ENCODE measurements around the gene TARBP2.
A peak's percentile ranks its signal among the peaks of the same experiment; 100 is the strongest.
"Not testable (repeated sequence)": the region's sequence is repeated elsewhere in the genome, so short reads cannot be mapped to it uniquely, and the experiment has no call there.

TARBP2 gene

DNA sequence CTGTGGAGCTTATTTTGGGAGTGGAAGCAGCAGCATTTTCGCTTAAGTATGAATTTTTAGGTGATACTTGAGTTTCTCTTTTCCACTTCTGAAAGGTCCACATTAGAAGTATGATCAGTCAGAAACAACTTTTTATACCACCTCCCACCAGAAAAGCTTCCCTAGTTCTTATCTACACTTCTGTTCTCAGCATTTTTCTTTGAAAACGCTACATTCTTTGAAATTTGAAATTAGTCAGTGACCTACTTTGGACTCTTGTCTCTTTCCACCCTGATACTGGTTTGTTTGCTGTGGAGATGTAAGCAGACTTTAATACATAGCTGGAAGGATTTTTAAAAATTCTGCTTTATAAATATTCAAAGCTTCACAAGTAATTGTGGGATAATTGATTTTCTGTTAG, 27.0 kb upstream of the TARBP2 start:
- no peak for DNase-seq (ENCODE audit: low read depth)
- TF ChIP-seq, protein P1, sequence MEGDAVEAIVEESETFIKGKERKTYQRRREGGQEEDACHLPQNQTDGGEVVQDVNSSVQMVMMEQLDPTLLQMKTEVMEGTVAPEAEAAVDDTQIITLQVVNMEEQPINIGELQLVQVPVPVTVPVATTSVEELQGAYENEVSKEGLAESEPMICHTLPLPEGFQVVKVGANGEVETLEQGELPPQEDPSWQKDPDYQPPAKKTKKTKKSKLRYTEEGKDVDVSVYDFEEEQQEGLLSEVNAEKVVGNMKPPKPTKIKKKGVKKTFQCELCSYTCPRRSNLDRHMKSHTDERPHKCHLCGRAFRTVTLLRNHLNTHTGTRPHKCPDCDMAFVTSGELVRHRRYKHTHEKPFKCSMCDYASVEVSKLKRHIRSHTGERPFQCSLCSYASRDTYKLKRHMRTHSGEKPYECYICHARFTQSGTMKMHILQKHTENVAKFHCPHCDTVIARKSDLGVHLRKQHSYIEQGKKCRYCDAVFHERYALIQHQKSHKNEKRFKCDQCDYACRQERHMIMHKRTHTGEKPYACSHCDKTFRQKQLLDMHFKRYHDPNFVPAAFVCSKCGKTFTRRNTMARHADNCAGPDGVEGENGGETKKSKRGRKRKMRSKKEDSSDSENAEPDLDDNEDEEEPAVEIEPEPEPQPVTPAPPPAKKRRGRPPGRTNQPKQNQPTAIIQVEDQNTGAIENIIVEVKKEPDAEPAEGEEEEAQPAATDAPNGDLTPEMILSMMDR (IDR thresholded peaks at IDR 0.05; ENCODE audit: control insufficient read depth, extremely low read depth, insufficient read depth) = no peak
- no peak overlapping the region for H3K4me3 ChIP-seq (ENCODE audit: low read depth, low read length)

DNA sequence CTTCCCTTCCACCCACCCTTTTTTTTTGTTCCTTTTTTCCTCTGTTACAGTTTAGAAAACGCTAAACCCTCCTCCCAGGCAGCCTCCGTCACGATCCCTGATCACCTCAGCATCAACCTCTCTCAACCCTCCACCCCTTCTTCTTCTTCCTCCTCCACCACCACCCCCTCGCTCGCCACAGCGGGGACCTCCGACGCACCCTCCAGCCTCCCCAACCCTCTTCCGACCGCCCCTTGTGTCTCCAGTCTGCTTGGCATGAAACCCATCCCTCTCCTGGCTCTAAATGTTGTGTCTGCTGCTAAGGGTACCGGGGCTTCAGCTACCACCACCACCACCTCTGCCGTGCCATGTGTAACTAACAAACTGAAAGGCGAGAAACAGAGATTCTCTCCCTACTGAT, 26.3 kb upstream of the TARBP2 start:
- TF ChIP-seq, protein P1 (IDR thresholded peaks at IDR 0.05; ENCODE audit: control insufficient read depth, extremely low read depth, insufficient read depth) = no peak

DNA sequence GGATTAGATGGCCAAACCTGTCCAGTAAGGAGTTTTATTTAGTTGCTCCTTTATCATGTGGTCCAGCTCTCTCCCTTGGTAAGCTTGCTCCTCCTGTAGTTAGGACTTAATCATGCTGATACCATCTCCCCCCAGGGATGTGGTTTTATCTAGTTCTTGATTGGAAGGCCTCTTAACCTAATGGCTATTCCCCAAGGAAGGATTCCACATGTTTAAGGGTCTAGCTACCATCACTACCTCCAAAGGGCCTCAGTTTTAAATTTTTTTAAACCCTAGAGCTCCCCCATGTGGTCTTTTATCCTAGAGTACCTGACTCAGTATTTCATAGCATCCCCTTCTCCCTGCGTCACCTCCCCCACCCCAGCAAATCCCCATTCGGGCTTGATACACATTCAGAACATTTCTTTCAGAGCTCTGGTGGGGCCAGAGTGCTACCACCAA, 24.3 kb upstream of the TARBP2 start:
- DNase-seq (ENCODE audit: low read depth) = no peak
- TF ChIP-seq, protein P1 (IDR thresholded peaks at IDR 0.05; ENCODE audit: control insufficient read depth, extremely low read depth, insufficient read depth) = 0 out of 2 replicates have a peak, but pooled peaks have one; percentile 16
- H3K4me3 ChIP-seq (ENCODE audit: low read depth, low read length) = no peak overlapping the region

More for the DNA sequence above, 26.3 kb upstream of the TARBP2 start:
- no peak for DNase-seq (ENCODE audit: low read depth)
- no peak overlapping the region for H3K4me3 ChIP-seq (ENCODE audit: low read depth, low read length)

DNA sequence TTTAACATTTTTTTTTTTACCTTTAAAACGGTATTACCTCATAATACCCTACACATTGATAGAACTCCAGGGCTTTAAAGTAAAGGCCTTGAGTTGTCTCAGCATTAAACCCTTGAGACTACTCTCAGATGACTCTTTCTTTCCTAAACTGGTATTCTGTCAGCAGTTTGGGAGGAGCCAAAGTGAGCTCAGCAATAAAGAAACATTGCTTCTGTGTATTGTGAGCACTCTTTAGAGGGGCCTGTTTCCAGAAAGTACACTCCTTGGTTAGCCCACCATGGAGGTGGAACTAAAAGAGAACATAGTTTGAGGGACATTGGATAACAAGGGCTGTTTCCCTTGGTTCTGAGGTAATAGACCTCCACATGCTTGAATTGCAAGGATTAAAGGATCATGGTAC, 22.2 kb upstream of the TARBP2 start:
- TF ChIP-seq, protein P1 (IDR thresholded peaks at IDR 0.05; ENCODE audit: control insufficient read depth, extremely low read depth, insufficient read depth) = no peak
- no peak overlapping the region for H3K4me3 ChIP-seq (ENCODE audit: low read depth, low read length)
- DNase-seq (ENCODE audit: low read depth) = no peak

DNA sequence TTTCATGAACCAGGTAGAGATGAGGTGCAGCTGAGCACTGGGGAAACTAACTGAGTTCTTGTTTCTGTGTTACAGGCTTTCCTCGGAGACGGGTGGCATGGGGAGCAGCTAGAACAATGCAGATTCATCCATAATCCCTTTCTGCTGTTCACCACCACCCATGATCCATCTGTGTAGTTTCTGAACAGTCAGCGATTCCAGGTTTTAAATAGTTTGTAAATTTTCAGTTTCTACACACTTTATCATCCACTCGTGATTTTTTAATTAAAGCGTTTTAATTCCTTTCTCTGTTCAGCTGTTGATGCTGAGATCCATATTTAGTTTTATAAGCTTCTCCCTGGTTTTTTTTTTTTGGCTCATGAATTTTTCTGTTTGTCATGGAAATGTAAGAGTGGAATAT, 21.8 kb upstream of the TARBP2 start:
- DNase-seq (ENCODE audit: low read depth) = no peak
- TF ChIP-seq, protein P1 (IDR thresholded peaks at IDR 0.05; ENCODE audit: control insufficient read depth, extremely low read depth, insufficient read depth) = no peak
- H3K4me3 ChIP-seq (ENCODE audit: low read depth, low read length) = no peak overlapping the region

DNA sequence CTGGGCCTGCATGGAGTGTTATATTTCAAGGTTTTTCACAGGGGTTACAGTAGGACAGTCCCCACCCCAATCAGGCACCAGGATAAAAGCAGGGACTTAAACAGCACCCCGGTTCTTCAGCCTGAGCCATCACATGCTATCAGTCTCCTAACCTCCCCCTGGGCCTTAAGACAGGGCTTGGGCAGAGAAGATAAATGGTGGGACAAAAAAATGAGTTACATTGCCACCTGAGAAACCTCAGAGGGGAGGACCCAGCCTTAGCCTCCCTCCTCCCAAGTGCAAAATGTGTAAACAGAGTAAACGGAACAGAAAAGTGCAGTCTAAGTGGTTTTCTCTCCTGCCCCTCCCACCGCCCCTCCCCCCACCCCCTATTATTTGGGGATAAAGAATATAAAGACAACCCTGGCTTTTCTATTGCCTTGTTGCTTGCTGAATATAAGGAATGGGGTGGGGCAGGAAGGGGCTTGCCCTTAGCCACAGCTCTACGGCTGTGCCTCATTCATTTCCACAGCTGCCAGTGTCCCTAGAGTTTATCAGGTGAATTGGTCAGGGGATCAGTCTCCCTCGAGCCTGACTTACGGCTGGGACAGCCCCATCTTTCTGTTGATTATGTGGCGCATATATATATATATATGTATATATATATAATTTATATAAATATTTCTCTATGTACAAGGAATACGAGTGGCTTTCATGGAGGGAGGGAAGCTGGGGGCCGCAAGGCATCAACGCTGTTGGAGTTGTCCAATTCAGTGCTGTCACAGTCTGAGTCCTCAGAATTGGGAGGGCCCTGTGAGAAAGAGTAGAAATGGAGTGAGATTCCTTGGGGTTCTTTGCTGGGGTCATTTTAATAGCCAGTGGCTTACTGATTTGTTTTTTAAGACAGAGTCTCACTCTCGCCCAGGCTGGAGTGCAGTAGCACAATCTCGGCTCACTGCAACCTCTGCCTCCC, 20.3 kb upstream of the TARBP2 start:
- TF ChIP-seq, protein P1 (IDR thresholded peaks at IDR 0.05; ENCODE audit: control insufficient read depth, extremely low read depth, insufficient read depth) = no peak
- H3K4me3 ChIP-seq (ENCODE audit: low read depth, low read length) = no peak overlapping the region
- DNase-seq (ENCODE audit: low read depth) = no peak

DNA sequence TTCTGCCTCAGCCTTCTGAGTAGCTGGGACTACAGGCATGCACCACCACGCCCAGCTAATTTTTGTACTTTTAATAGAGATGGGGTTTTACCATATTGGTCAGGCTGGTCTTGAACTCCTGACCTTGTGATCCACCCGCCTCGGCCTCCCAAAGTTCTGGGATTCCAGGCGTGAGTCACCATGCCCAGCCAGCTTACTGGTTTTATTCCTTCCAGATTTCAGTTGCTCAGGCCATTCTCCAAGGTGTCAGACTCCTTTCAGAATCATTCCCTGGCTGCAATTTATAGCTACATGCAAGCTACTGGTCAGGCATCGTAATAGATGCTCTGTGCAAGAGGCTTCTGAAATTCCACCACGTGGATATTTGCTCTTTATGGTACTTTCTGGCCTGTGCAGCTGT, 19.6 kb upstream of the TARBP2 start:
- DNase-seq (ENCODE audit: low read depth); H3K4me3 ChIP-seq (ENCODE audit: low read depth, low read length): not testable (repeated sequence)
